Measurements from ENCODE around the gene DISP2.

DNA sequence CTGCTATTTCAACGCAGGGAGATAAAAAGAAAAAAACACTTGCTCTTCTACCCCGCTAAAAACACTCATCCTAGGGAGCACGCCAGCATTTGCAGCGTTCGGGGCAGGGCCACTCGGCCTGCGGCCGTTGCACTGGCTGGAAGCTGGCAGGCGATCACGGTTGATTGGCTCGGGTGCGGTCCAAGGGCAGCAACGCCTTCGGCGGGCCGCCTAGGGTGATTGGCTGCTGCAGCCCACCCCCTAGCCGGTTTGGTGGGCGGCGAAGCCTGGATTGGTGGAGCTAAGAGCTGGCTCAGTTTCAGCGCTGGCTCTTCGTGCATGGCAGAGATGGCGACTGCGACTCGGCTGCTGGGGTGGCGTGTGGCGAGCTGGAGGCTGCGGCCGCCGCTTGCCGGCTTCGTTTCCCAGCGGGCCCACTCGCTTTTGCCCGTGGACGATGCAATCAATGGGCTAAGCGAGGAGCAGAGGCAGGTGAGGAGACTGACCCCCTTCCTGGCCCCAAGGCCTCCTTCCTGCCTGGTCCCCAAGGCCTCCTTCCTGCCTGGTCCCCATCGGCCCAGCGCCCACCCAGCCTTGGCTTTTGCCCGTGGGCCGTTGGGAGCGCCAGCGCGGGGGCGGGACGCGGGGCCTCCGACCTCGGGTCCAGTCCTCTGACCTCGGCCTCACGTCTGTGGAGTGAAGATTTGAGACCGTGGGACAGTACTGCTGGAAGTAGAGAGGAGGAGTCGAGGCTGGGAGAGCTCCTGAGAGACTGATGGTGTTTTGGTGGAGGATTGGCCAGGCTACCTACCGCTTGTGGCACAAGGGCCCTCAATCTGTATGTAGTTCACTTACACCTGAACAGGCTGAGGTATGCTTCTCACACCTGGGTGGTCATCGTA is 47.7 kb downstream of the DISP2 start, which contains the start of gene IVD:
- TF ChIP-seq, protein P1, sequence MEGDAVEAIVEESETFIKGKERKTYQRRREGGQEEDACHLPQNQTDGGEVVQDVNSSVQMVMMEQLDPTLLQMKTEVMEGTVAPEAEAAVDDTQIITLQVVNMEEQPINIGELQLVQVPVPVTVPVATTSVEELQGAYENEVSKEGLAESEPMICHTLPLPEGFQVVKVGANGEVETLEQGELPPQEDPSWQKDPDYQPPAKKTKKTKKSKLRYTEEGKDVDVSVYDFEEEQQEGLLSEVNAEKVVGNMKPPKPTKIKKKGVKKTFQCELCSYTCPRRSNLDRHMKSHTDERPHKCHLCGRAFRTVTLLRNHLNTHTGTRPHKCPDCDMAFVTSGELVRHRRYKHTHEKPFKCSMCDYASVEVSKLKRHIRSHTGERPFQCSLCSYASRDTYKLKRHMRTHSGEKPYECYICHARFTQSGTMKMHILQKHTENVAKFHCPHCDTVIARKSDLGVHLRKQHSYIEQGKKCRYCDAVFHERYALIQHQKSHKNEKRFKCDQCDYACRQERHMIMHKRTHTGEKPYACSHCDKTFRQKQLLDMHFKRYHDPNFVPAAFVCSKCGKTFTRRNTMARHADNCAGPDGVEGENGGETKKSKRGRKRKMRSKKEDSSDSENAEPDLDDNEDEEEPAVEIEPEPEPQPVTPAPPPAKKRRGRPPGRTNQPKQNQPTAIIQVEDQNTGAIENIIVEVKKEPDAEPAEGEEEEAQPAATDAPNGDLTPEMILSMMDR (IDR thresholded peaks at IDR 0.05; ENCODE audit: borderline replicate concordance, extremely low read depth, low read length, poor library complexity, severe bottlenecking): no peak
- no peak for TF ChIP-seq EZH2 (IDR thresholded peaks at IDR 0.05; ENCODE audit: borderline replicate concordance, low read depth, low read length, severe bottlenecking)
